H9 (cell line): ENCODE data around the gene NFE2L2. TPM values are rescaled to one million over a fixed set of nuclear protein-coding genes. Genes with fewer than 3 reads are reported as not detected.

ENCODE experiments used
- DNase-seq: peaks from one replicate; pipeline ENCODE4 v3.0.0-alpha.2; 2017
- H2AFZ ChIP-seq: one replicate; pipeline ENCODE4 v1.6.1; 2013; ENCODE audit warnings: mild to moderate bottlenecking, low read length, control low read depth, moderate library complexity
- H2AK5ac ChIP-seq: 2 replicates; pipeline ENCODE4 v1.6.1; 2013; ENCODE audit warnings: low read length, control low read depth, mixed read lengths; ENCODE audit not compliant: insufficient read length
- H2BK120ac ChIP-seq: one replicate; pipeline ENCODE4 v1.6.1; 2013; ENCODE audit warnings: low read depth, mild to moderate bottlenecking, low read length, control low read depth, inconsistent platforms; ENCODE audit not compliant: poor library complexity, severe bottlenecking
- H2BK12ac ChIP-seq: 2 replicates; pipeline ENCODE4 v1.6.1; 2013; ENCODE audit warnings: low read length, control low read depth, mixed read lengths, low read depth; ENCODE audit not compliant: insufficient read length
- H2BK15ac ChIP-seq: 2 replicates; pipeline ENCODE4 v1.6.1; 2013; ENCODE audit warnings: low read depth, low read length, control low read depth
- H2BK20ac ChIP-seq: one replicate; pipeline ENCODE4 v1.6.1; 2013; ENCODE audit warnings: low read depth, mild to moderate bottlenecking, low read length, control low read depth, inconsistent platforms; ENCODE audit not compliant: poor library complexity, severe bottlenecking
- H2BK5ac ChIP-seq: 2 replicates; pipeline ENCODE4 v1.6.1; 2013; ENCODE audit warnings: low read length, control low read depth, mixed read lengths; ENCODE audit not compliant: insufficient read length
- H3K14ac ChIP-seq: 2 replicates; pipeline ENCODE4 v1.6.1; 2013; ENCODE audit warnings: low read length, control low read depth; ENCODE audit not compliant: insufficient read depth
- H3K18ac ChIP-seq: 2 replicates; pipeline ENCODE4 v1.6.1; 2013; ENCODE audit warnings: low read depth, mild to moderate bottlenecking, mixed read lengths, low read length, control low read depth; ENCODE audit not compliant: insufficient read length
- H3K23ac ChIP-seq: 2 replicates; pipeline ENCODE4 v1.6.1; 2013; ENCODE audit warnings: low read length, control low read depth, mixed read lengths, low read depth; ENCODE audit not compliant: insufficient read length
- H3K23me2 ChIP-seq: 2 replicates; pipeline ENCODE4 v1.6.1; 2013; ENCODE audit warnings: low read depth, mild to moderate bottlenecking, mixed read lengths, low read length, control low read depth; ENCODE audit not compliant: insufficient read length, poor library complexity, severe bottlenecking
- H3K27ac ChIP-seq: 2 replicates; pipeline ENCODE4 v1.5.1; 2013; ENCODE audit warnings: low read length, control low read depth, mixed read lengths, low read depth; ENCODE audit not compliant: insufficient read length
- H3K27me3 ChIP-seq: 2 replicates; pipeline ENCODE4 v1.6.1; 2013; ENCODE audit warnings: low read length, control low read depth, inconsistent platforms; ENCODE audit not compliant: insufficient read depth
- H3K4ac ChIP-seq: 2 replicates; pipeline ENCODE4 v1.6.1; 2013; ENCODE audit warnings: low read depth, mild to moderate bottlenecking, control low read depth, inconsistent platforms, low read length, moderate library complexity
- H3K4me1 ChIP-seq: 2 replicates; pipeline ENCODE4 v1.6.1; 2013; ENCODE audit warnings: low read length, control low read depth, inconsistent platforms; ENCODE audit not compliant: insufficient read depth
- H3K4me2 ChIP-seq: 2 replicates; pipeline ENCODE4 v1.6.1; 2013; ENCODE audit warnings: low read length, control low read depth, mixed read lengths; ENCODE audit not compliant: insufficient read length, insufficient read depth
- H3K56ac ChIP-seq: 2 replicates; pipeline ENCODE4 v1.6.1; 2013; ENCODE audit warnings: low read depth, mild to moderate bottlenecking, mixed read lengths, low read length, control low read depth; ENCODE audit not compliant: insufficient read length
- H3K79me1 ChIP-seq: 2 replicates; pipeline ENCODE4 v1.6.1; 2013; ENCODE audit warnings: low read depth, mild to moderate bottlenecking, moderate library complexity, low read length, control low read depth, inconsistent platforms; ENCODE audit not compliant: insufficient read depth, poor library complexity, severe bottlenecking
- H3K79me2 ChIP-seq: 2 replicates; pipeline ENCODE4 v1.6.1; 2013; ENCODE audit warnings: low read length, control low read depth, inconsistent platforms; ENCODE audit not compliant: insufficient read depth
- H3K9ac ChIP-seq: 2 replicates; pipeline ENCODE4 v1.6.1; 2013; ENCODE audit warnings: low read length, control low read depth, mixed read lengths; ENCODE audit not compliant: insufficient read length; ENCODE audit errors: extremely low read depth
- H3K9me3 ChIP-seq: one replicate; pipeline ENCODE4 v1.6.1; 2013; ENCODE audit warnings: low read depth, low read length, inconsistent platforms; ENCODE audit not compliant: control insufficient read depth
- H3T11ph ChIP-seq: one replicate; pipeline ENCODE4 v1.6.1; 2013; ENCODE audit warnings: mild to moderate bottlenecking, low read length, control low read depth, inconsistent platforms
- H4K20me1 ChIP-seq: one replicate; pipeline ENCODE4 v1.6.1; 2013; ENCODE audit not compliant: control insufficient read depth, insufficient read length, insufficient read depth
- H4K5ac ChIP-seq: 2 replicates; pipeline ENCODE4 v1.6.1; 2013; ENCODE audit warnings: low read depth, mild to moderate bottlenecking, mixed read lengths, low read length, control low read depth; ENCODE audit not compliant: insufficient read length
- H4K8ac ChIP-seq: replicated peaks from 2 replicates; pipeline ENCODE4 v1.6.1; 2013; ENCODE audit warnings: low read length, control low read depth, mixed read lengths, low read depth; ENCODE audit not compliant: insufficient read length
- H4K91ac ChIP-seq: 2 replicates; pipeline ENCODE4 v1.6.1; 2013; ENCODE audit warnings: low read depth, mild to moderate bottlenecking, moderate library complexity, mixed read lengths, low read length, control low read depth; ENCODE audit not compliant: insufficient read length
- H3K27ac Mint-ChIP-seq, 3 experiments: 2 replicates in 2 of 3; 3 replicates in 1 of 3; pipeline ENCODE4 v1.8.0; 2020 to 2021; ENCODE audit warnings: mixed read lengths in 3 of 3, mild to moderate bottlenecking in 1 of 3, moderate library complexity in 1 of 3
- H3K27me3 Mint-ChIP-seq: 2 replicates; pipeline ENCODE4 v1.8.0; 2021; ENCODE audit warnings: low read depth, mild to moderate bottlenecking, moderate library complexity, mixed read lengths
- H3K36me3 Mint-ChIP-seq, 3 experiments: 2 replicates in 2 of 3; 3 replicates in 1 of 3; pipeline ENCODE4 v1.8.0; 2020 to 2021; ENCODE audit warnings: low read depth in 3 of 3, mixed read lengths in 3 of 3; ENCODE audit not compliant: insufficient read depth in 1 of 3
- H3K4me1 Mint-ChIP-seq, 2 experiments: 2 replicates each; pipeline ENCODE4 v1.8.0; 2020; ENCODE audit warnings: mixed read lengths in 2 of 2
- H3K4me3 Mint-ChIP-seq, 2 experiments: 2 replicates in 1 of 2; 3 replicates in 1 of 2; pipeline ENCODE4 v1.8.0; 2020 to 2021; ENCODE audit warnings: mild to moderate bottlenecking in 2 of 2, mixed read lengths in 2 of 2, moderate library complexity in 1 of 2
- H3K9me3 Mint-ChIP-seq, 2 experiments: 2 replicates in 1 of 2; 3 replicates in 1 of 2; pipeline ENCODE4 v1.8.0; 2020; ENCODE audit warnings: mild to moderate bottlenecking in 2 of 2, mixed read lengths in 2 of 2, moderate library complexity in 1 of 2
- WGBS: extraction: QIAGEN DNeasy Blood & Tissue Kit; methylation state at CpG from one replicate; pipeline ENCODE4 v1.1.7; 2013; ENCODE audit warnings: missing lambda C conversion rate, low lambda C conversion rate, mixed read lengths; ENCODE audit not compliant: insufficient read length; ENCODE audit errors: extremely low coverage; 5-methylcytosine and 5-hydroxymethylcytosine counted together
- total RNA-seq: library from RNA; stranded (reverse); gene quantifications from 2 replicates; pipeline ENCODE4 v1.2.1, GENCODE V29; 2021
- TF ChIP-seq, protein P1 (sequence below): fragments of 200-600 bp; sonication (generic); conservative IDR thresholded peaks from 3 replicates; pipeline ENCODE4 v1.8.0; 2021; ENCODE audit warnings: antibody characterized with exemption, mild to moderate bottlenecking

Gene NFE2L2
- total RNA-seq, 1 experiment from 2014 or later, result 42.5 TPM

DNA sequence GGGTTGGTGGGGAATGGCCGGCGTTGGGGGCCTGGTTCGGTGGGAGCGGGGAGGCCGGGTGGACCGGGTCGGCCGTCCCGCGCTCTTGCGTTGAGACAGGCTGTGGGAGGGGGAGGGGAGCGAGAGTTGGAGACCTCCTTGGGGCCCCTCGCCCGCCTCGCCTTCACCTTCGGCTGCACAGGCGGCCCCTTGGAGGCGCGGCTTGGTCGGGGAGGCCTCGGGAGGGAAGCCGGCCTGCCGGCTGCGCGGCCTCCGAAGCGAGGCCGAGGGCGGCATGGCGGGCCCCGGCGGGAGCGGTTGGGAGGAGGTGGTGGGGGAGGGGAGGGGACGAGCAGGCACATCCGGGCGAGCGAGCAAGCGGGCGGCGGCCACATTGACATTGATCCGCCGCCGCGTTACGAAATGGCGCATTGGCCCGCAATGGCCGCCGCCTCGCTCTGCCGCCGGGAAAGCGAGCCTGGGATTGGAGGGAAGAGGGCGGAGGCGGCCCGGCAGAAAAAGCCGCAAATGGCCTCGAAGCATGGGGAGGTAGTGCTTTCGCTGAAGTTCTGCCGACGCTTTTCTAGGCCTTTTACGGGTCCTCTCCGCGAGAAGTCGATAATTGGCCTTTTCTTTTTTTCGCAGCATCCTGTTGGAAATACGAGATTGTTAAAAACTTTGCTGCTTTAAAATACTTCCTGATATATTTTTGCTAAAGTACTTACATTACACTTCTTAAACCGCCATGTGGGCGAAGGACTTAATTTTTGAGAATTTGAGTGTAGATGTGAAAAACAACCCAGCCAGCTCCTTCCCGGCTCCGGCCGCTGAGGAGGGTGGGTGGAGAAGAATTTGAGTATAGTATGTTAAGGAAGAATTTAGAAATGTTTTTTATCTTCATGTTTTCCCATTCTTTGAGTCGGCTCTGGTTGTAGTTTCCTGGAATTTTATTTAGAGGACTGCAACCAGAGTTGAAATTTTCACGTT, 51.4 kb downstream of the NFE2L2 start:
- H3K4me2 ChIP-seq, result peak overlapping the region; percentile 83

More for the DNA sequence above, 51.4 kb downstream of the NFE2L2 start:
- Histone ChIP-seq H3K79me1 (no peaks in the 10 kb centered on the region), H2BK12ac (no peak overlapping the region), H3K23ac (no peak overlapping the region), H2BK20ac (no peak overlapping the region), H3K4ac (no peak overlapping the region; the same call in 1 of the 2 replicates), H3K56ac (no peak overlapping the region), H4K91ac (no peak overlapping the region), H3K23me2 (peaks cover 6% of the 10 kb centered on the region), H3T11ph (no peak overlapping the region), H3K18ac (peak overlapping the region; percentile 90), H3K4me1 (no peaks in the 10 kb centered on the region; the same call in 1 of the 2 replicates), H2BK15ac (no peak overlapping the region), H2AFZ (no peak overlapping the region), H3K79me2 (peaks cover 22% of the 10 kb centered on the region; the same call in 1 of the 2 replicates), H2BK120ac (no peak overlapping the region), H3K27me3 (no peaks in the 10 kb centered on the region), H4K20me1 (no peaks in the 10 kb centered on the region), H3K27ac (peak overlapping the region; percentile 35), H2BK5ac (no peak overlapping the region), H3K14ac (peak overlapping the region; percentile 94; the same call in 1 of the 2 replicates), H3K9ac (peak overlapping the region; percentile 90), H3K9me3 (no peaks in the 10 kb centered on the region), H4K8ac (no peak overlapping the region), H4K5ac (no peak overlapping the region), H2AK5ac (no peak overlapping the region)
- whole genome bisulfite sequencing, result no CpG with 5 or more reads among the region's 74 CpGs
- no peaks in the 10 kb centered on the region; a peak in 1 of 5 replicates for H3K9me3 Mint-ChIP-seq
- DNase-seq, result peak; percentile 88
- peak overlapping the region; percentile 98 to 99 (median 98) for H3K27ac Mint-ChIP-seq
- peaks cover 40 to 49% (median 47%) of the 10 kb centered on the region in 3 experiments for H3K36me3 Mint-ChIP-seq
- H3K27me3 Mint-ChIP-seq, result no peaks in the 10 kb centered on the region
- peak overlapping the region; percentile 89 to 95 for H3K4me3 Mint-ChIP-seq
- TF ChIP-seq, protein P1, sequence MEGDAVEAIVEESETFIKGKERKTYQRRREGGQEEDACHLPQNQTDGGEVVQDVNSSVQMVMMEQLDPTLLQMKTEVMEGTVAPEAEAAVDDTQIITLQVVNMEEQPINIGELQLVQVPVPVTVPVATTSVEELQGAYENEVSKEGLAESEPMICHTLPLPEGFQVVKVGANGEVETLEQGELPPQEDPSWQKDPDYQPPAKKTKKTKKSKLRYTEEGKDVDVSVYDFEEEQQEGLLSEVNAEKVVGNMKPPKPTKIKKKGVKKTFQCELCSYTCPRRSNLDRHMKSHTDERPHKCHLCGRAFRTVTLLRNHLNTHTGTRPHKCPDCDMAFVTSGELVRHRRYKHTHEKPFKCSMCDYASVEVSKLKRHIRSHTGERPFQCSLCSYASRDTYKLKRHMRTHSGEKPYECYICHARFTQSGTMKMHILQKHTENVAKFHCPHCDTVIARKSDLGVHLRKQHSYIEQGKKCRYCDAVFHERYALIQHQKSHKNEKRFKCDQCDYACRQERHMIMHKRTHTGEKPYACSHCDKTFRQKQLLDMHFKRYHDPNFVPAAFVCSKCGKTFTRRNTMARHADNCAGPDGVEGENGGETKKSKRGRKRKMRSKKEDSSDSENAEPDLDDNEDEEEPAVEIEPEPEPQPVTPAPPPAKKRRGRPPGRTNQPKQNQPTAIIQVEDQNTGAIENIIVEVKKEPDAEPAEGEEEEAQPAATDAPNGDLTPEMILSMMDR, result no peak
- H3K4me1 Mint-ChIP-seq, result peaks cover 36 to 45% of the 10 kb centered on the region in 2 experiments
